ENCODE results near the gene AKAIN1. TPM values are rescaled to one million over a fixed set of nuclear protein-coding genes. Genes with fewer than 3 reads are reported as not detected.

AKAIN1 gene
- total and polyA plus RNA-seq, 2 experiments from 2014 or later, result not detected

- peaks cover 4% of the 10 kb centered on the region for H4K20me1 ChIP-seq (ENCODE audit: insufficient read depth, poor library complexity, severe bottlenecking)
- peak overlapping the region; percentile 38 for H3K4me3 ChIP-seq
- TF ChIP-seq EZH2 (IDR thresholded peaks at IDR 0.05; ENCODE audit: borderline replicate concordance), result no peak
- TF ChIP-seq, protein P1, sequence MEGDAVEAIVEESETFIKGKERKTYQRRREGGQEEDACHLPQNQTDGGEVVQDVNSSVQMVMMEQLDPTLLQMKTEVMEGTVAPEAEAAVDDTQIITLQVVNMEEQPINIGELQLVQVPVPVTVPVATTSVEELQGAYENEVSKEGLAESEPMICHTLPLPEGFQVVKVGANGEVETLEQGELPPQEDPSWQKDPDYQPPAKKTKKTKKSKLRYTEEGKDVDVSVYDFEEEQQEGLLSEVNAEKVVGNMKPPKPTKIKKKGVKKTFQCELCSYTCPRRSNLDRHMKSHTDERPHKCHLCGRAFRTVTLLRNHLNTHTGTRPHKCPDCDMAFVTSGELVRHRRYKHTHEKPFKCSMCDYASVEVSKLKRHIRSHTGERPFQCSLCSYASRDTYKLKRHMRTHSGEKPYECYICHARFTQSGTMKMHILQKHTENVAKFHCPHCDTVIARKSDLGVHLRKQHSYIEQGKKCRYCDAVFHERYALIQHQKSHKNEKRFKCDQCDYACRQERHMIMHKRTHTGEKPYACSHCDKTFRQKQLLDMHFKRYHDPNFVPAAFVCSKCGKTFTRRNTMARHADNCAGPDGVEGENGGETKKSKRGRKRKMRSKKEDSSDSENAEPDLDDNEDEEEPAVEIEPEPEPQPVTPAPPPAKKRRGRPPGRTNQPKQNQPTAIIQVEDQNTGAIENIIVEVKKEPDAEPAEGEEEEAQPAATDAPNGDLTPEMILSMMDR (IDR thresholded peaks at IDR 0.05; ENCODE audit: poor library complexity), result no peak
- TF ChIP-seq EZH2phosphoT487 (IDR thresholded peaks at IDR 0.05; ENCODE audit: low read depth, severe bottlenecking, unreplicated experiment), result no peak
- H3K9me3 ChIP-seq (ENCODE audit: low read depth), result no peaks in the 10 kb centered on the region
- peak overlapping the region; percentile 89 for H2AFZ ChIP-seq
- H3K9me2 ChIP-seq (replicated peaks; ENCODE audit: insufficient read depth), result no peaks in the 10 kb centered on the region
- no peaks in the 10 kb centered on the region for H3K36me3 ChIP-seq (replicated peaks; ENCODE audit: insufficient read depth, low read depth)
- peaks cover 20% of the 10 kb centered on the region for H3K4me1 ChIP-seq (ENCODE audit: insufficient read depth)
- H3K4me2 ChIP-seq, result peak overlapping the region; percentile 90
- H3K27ac ChIP-seq, result peak overlapping the region; percentile 99
- DNase-seq (ENCODE audit: low spot score), result peak; percentile 87
- no peaks in the 10 kb centered on the region for H3K27me3 ChIP-seq
- under 1% methylated on average over 39 of the region's 39 CpGs for WGBS (ENCODE audit: low lambda C conversion rate, missing lambda C conversion rate)
- peaks cover 53% of the 10 kb centered on the region for H3K79me2 ChIP-seq
Measured at GRCh38 chr18:5238371-5238976, 41.4 kb upstream of the AKAIN1 start.

DNA sequence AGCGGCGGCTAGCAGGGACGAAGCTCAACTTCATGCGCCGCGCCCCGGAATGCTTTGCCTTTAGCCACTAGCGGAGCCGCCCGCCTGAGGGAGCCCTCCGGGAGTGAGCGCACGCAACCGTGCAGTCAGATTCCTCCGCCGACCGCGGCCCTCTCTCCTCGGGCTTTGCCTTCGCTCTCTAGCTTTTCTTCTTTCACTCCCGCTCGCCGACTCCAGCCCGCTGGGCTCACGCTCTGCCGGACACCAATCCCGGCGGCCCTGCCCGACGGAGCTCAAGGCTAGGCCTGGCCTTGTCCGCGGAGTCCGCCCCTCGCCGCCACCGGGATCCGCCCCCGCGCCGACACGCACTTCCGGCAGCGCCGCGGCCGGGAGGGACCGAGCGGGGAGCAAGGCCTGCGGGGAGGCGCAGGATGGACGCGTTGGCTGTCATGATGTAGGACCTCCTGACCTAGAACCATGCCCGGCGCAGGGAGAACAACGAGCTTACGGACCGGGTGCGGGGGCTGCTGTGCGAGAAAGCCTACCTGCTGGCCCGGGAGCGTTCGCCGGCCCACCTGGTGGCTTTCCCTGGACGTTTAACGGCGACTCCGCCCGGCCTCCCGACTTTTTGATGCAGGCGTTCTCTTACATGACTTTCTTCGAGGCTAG, 40.8 kb upstream of the AKAIN1 start:
- Histone ChIP-seq H3K79me2 (peaks cover 53% of the 10 kb centered on the region), H2AFZ (peak overlapping the region; percentile 89), H3K27me3 (no peaks in the 10 kb centered on the region), H3K4me2 (peak overlapping the region; percentile 90), H3K9me3 (ENCODE audit: low read depth) (no peaks in the 10 kb centered on the region), H4K20me1 (ENCODE audit: insufficient read depth, poor library complexity, severe bottlenecking) (peaks cover 4% of the 10 kb centered on the region), H3K27ac (peak overlapping the region; percentile 99), H3K4me1 (ENCODE audit: insufficient read depth) (peaks cover 20% of the 10 kb centered on the region), H3K4me3 (peak overlapping the region; percentile 38), H3K9me2 (replicated peaks; ENCODE audit: insufficient read depth) (no peaks in the 10 kb centered on the region), H3K36me3 (replicated peaks; ENCODE audit: insufficient read depth, low read depth) (no peaks in the 10 kb centered on the region)
- DNase-seq (ENCODE audit: low spot score), result peak; percentile 93
- TF ChIP-seq EZH2phosphoT487 (IDR thresholded peaks at IDR 0.05; ENCODE audit: low read depth, severe bottlenecking, unreplicated experiment), result no peak
- TF ChIP-seq, protein P1 (IDR thresholded peaks at IDR 0.05; ENCODE audit: poor library complexity), result peak; percentile 3
- 1% methylated on average over 69 of the region's 71 CpGs for WGBS (ENCODE audit: low lambda C conversion rate, missing lambda C conversion rate)

- H3K9me2 ChIP-seq (replicated peaks; ENCODE audit: insufficient read depth), result no peaks in the 10 kb centered on the region
- 7% methylated on average over 23 of the region's 23 CpGs for WGBS (ENCODE audit: low lambda C conversion rate, missing lambda C conversion rate)
Measured at GRCh38 chr18:5237083-5237722, 40.1 kb upstream of the AKAIN1 start.

More at GRCh38 chr18:5237083-5237722, 40.1 kb upstream of the AKAIN1 start:
- H3K27ac ChIP-seq, result peak overlapping the region; percentile 99
- H3K9me3 ChIP-seq (ENCODE audit: low read depth), result no peaks in the 10 kb centered on the region
- H4K20me1 ChIP-seq (ENCODE audit: insufficient read depth, poor library complexity, severe bottlenecking), result peaks cover 4% of the 10 kb centered on the region
- H3K27me3 ChIP-seq, result no peaks in the 10 kb centered on the region
- H2AFZ ChIP-seq, result peak overlapping the region; percentile 89
- H3K4me1 ChIP-seq (ENCODE audit: insufficient read depth), result peaks cover 20% of the 10 kb centered on the region
- DNase-seq (ENCODE audit: low spot score), result no peak
- H3K36me3 ChIP-seq (replicated peaks; ENCODE audit: insufficient read depth, low read depth), result no peaks in the 10 kb centered on the region
- peak overlapping the region; percentile 90 for H3K4me2 ChIP-seq
- H3K79me2 ChIP-seq, result peaks cover 48% of the 10 kb centered on the region
- peak overlapping the region; percentile 38 for H3K4me3 ChIP-seq
- TF ChIP-seq EZH2 (IDR thresholded peaks at IDR 0.05; ENCODE audit: borderline replicate concordance) (no peak), EZH2phosphoT487 (IDR thresholded peaks at IDR 0.05; ENCODE audit: low read depth, severe bottlenecking, unreplicated experiment) (no peak)
- TF ChIP-seq, protein P1 (IDR thresholded peaks at IDR 0.05; ENCODE audit: poor library complexity), result no peak

Data from hepatocyte (in vitro differentiated cells).